GM21423 (cell line): ENCODE results near the gene ATCAY.
"Not testable (repeated sequence)": the region's sequence is repeated elsewhere in the genome, so short reads cannot be mapped to it uniquely, and the experiment has no call there.

Experiments used
- ATAC-seq: cut with Tn5 transposase; IDR thresholded peaks from one replicate; pipeline ENCODE4 v1.9.1; 2021; ENCODE audit warnings: mild to moderate bottlenecking, moderate library complexity; ENCODE audit not compliant: unreplicated experiment

Gene ATCAY

DNA sequence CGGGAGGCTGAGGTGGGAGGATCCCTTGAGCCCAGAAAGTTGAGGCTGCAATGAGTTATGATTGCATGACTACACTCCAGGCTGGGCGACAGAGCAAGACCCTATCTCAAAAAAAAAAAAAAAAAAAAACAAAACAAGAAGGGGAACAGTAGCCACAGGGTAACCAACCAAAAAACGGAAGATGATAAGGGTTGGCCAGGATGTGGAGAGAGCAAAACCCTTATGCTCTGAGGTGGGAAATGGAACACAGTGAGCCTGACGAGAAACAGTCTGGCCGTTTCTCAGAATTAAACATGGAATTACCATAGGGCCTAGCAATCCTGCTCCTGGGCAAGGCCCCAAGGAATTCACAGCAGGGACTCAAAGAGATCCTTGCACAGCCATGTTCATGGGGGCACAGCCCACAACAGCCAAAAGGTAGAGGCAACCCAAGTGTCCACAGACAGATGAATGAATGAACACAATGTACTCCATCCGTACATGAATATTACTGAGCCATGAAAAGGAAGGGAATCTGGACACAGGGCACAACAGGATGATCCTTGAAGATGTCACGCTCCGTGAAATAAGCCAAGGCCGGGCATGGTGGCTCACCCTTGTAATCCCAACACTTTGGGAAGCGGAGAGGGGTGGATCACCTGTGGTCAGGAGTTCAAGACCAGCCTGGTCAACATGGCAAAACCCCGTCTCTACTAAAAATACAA is 63.7 kb downstream of the ATCAY start:
- no peak for ATAC-seq

DNA sequence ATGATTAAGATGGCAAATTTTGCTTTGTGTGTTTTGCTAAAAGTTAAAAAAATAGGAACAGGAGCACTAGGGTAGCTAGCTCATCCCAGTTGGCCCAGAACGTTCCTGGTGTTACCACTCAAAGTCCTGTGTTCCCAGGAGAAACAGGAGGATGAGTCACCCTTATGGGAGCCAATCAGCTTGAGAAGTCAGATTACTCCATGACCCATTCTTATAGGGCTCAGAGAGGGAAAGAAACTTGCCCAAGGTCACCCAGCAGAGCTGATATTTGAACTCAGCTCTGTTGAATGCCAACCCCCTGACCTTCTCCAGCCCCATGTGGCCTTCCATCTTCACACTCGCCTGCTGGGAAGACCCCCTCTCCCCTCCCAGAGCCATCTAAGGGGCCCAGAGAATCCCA is 65.4 kb downstream of the ATCAY start:
- ATAC-seq, result no peak

DNA sequence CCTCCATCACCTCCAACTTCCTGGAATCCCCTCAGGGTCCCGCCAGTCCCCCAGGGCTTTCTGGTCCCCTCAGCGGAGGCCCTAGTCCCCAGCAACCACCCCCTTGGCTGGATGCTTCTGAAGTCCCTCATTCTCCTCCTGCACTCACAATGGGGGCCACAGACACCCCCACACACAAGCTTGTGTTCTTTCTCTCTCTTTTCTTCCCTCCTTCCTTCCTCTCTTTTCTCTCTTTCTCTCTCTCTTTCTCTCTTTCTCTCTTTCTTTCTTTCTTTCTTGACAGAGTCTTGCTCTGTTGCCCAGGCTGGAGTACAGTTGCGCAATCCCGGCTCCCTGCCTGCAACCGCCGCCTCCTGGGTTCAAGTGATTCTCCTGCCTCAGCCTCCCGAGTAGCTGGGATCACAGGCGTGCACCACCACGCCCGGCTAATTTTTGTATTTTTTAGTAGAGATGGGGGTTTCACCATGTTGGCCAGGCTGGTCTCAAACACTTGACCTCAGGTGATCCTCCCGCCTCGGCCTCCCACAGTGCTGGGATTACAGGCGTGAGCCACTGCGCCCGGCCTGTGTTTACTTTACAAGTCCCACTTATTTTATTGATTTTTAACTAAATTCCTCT is 66.9 kb downstream of the ATCAY start:
- ATAC-seq, result not testable (repeated sequence)

DNA sequence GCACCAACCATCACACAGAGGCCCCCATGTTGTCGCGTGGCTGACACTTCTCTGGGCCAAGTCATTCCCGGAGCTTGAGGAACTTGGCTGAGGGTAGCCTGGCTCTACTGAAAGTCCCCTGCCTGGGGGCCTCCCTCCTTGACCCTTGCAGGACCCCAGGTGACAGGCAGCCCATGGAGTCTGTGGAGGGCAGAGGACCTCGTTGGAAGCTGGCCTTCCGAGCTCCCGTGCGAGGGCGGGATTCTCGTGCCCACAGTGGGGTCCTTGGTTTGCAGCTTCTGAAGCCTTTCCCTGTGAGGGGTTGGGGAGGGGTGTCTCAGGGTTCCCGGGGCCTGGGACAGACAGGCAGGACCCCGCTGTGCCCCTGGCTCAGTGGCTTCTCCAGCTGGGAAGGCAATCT is 68.8 kb downstream of the ATCAY start:
- ATAC-seq, result no peak

DNA sequence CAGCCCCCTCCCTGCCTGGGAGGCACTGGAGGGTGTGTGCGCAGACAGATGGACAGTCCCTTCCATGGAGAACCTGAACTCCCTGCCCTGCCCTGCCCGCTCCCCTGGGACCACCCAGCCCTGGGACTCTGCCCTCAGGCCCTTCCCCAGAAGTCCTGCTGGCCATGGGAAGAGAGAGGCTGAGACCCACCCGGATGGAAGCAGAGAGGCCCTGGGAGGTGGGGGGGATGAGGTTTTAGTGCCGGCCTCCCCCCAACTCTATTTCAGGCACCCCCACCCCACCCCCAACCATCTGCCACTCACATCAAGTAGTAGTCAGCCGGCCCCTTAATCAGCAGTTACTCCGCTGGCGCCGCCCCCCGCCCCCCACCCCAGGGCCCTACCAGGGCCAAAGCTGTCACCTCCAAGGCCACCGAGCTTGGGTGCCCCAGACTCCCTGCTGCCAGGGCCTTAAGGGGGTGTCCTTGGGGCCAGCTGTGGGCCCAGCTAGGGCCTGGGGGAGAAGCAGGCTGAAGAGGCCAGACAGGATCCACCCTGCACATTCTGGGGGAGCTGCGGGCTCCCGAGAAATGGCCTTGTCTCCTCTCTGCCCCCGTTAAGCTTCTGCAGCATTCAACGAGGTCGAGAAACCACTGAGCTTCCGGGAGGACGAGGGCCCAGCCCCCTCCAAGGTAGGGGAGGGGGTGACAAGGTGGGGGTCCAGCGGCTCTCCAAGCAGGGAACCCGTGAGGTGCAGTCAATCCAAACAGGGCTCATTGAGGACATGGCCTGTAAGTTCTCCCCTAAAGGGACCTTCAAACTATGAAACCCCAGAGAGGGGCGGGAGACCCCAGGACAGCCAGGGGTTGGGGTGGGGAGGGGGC is 69.7 kb downstream of the ATCAY start:
- no peak for ATAC-seq

DNA sequence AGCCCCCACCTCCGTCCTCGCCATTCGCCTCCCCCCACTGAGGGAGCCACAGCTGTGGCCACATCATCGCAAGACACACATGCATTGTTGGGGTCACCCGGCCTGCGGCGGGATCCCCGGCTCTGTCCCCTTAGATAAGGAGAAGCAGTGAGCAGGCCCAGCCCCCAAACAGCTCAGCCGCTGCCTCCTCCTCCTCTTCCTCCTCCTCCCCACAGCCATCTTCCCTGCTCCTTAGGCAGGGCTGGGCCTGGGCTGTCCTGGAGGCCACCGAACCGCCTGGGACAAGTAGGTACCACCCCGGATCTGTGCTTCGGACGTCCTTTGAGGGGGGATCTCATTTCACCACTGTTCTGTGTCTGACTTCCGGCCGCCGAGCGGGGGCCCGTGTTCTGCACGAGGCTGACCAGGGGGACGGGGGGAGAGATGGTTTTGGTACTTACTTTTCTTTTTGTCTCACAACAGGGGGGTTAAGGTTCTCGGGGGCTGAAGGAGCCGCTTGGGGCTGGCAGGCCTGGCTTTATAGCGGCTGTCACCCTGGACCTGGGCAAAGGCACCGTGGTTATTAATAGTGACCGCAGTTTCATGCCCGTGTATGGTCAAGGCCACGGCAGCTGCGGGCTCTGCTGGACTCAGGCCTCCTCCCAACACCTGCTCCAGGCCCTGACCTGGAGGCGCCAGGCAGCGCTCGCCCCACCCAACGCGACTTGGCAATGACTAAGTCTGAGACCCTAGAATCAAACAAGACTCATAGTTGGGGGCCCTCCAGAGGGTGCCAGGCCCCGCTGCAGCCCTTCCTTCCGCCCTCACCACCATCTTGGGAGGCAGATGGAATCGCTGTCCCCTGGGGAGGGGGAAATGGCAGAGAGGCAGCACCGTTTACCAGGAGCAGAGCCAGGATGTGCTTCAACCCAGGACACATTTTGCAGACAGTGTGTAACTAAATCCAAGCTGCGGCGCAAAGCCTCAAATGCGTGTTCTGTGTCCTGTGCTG is 70.7 kb downstream of the ATCAY start:
- no peak for ATAC-seq

DNA sequence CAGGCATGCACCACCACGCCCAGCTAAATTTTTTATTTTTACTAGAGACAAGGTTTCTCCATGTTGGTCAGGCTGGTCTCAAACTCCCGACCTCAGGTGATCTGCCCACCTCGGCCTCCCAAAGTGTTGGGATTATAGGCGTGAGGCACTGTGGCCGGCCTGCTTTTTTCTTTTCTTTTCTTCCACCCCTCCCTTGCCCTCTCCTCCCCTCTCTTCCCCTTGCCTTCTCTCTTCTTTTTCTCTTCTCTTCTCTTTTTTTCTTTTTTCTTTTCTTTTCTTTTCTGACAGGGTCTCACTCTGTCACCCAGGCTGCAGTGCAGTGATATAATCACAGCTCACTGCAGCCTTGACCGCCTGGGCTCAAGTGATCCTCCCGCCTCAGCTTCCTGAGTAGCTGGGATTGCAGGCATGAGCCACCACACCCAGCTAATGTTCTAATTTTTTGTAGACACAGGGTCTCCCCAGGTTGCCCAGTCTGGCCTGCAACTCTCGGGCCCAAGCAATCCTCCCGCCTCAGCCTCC is 72.3 kb downstream of the ATCAY start:
- ATAC-seq, result not testable (repeated sequence)

DNA sequence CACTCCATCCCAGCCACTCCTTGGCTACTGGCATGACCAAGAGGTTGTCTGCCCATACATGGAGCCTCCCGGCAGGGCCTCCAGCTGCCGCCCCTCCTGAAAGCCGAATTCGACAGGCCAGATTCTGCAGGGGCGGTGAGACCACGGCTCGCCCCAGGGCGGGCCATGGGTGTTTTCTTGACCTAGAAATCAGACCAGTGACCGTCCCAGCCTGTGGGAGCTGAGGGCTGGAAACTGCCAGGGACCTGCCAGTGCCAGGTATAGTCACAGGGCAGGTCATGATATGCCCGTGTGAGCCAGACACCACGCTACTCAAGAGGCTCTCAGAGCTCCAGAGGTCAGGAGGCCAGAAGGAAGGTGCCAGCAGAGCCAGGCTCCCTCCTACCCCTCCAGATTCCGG is 73.6 kb downstream of the ATCAY start:
- ATAC-seq, result no peak

DNA sequence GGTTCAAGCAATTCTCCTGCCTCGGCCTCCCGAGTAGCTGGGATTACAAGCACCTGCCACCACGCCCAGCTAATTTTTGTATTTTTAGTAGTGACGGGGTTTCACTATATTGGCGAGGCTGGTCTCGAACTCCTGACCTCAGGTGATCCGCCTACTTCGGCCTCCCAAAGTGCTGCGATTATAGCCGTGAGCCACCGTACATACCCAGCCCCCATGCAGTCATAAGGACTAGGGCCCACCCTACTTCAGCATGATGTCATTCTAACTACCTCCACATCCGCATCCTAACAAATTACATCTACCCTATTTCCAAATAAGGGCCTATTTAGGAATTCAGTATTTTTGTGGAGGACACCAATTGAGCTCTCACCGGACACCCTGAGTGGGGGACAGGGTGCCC is 74.8 kb downstream of the ATCAY start:
- not testable (repeated sequence) for ATAC-seq

DNA sequence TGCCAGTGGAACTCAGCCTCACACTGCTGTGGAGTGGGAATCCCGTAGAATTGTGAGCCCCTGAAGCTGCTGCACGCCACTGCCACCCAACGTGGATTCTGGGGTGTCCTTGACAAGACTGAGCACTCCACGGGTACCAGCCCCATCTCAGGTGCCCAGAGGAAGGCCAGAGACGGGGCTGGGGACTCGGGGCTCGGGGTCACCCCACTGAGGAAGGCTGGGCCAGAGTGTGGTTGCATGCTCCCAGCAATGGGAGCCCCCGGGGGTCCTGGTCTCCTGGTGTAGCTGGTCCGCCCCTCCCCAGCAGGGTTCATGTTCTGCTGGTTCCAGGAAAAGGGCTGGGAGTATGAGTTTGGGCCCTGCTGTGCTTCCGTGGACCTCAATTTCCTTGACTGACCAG is 75.2 kb downstream of the ATCAY start:
- ATAC-seq, result no peak

DNA sequence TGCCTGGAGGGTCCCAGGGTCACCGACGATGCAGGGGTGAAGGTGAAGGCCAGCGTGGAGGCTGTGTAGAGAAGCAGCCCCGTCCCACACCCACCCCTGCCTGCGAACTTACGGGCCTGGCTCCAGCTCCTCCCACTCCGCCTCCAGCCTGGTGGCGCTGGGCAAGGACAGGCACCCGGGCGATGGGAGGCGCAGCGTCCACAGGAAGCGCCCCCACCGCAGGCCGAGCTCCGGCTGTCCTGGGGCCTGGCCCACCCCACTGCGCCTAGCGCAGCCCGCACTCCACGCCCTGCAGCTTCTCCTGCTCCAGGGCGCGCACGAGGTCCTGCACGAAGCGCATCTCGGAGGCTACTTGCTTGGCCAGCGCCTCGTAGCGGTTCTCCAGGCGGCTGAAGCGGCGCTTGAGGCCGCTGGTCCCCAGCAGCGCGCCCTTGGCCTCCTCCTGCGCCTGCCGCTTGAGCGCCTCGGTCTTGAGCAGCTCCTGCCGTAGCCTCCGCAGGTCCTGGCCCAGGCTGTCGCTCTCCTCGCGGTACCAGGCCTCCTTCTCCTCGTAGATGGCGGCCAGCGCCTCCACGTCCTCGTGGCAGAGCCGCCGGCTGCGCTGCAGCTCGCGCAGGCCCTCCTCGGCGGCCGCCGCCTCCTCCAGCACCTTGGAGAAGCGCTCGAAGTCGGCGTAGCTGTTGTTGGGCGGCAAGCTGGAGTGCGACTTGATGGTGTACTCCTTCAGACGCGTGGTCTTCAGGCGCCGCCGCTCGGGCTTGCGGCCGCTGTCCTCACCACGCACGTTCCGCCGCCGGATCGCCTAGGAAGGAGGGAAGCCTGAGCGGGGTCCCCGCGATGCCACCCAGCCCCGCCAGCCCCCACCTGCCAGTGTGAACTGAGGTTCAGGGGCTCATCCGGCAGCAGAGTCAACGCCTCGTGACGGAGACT is 78.6 kb downstream of the ATCAY start:
- ATAC-seq, result no peak

DNA sequence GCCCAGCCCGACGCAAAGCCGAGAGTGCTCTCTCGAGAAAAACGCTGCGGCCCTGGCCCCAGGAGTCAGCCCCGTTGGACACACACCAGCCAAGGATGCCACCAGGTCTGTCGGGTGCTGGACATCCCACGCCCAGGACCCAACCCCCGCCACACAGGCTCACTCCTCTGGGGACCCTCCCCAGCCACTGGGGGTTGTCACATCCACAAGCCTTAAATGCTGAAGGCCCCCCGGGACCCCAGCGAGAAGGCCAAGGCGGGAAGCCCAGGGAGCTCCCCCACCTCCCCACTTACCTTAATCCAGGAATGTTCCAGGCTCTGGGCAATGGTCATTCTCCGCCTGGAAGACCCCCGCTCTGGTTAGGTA is 79.3 kb downstream of the ATCAY start:
- ATAC-seq, result no peak

DNA sequence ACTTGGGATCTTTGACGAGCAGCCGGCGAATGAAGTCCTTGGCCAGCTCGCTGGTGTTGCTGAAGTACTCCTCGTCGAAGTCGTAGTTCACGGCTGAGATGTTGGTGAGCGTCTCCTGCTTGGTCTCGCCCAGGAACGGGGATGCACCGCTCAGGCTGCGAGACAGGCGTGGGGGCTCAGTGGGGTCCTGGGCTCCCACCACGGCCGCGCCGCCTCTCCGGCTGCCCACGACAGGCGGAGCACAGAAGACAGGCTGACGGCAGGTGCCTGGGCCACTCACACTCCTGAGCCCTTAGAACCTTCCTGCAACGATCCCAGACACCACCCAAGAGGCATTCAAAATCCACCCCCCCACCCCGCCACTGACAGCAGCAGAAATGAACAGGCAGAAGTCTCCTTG is 80.5 kb downstream of the ATCAY start:
- ATAC-seq, result no peak

DNA sequence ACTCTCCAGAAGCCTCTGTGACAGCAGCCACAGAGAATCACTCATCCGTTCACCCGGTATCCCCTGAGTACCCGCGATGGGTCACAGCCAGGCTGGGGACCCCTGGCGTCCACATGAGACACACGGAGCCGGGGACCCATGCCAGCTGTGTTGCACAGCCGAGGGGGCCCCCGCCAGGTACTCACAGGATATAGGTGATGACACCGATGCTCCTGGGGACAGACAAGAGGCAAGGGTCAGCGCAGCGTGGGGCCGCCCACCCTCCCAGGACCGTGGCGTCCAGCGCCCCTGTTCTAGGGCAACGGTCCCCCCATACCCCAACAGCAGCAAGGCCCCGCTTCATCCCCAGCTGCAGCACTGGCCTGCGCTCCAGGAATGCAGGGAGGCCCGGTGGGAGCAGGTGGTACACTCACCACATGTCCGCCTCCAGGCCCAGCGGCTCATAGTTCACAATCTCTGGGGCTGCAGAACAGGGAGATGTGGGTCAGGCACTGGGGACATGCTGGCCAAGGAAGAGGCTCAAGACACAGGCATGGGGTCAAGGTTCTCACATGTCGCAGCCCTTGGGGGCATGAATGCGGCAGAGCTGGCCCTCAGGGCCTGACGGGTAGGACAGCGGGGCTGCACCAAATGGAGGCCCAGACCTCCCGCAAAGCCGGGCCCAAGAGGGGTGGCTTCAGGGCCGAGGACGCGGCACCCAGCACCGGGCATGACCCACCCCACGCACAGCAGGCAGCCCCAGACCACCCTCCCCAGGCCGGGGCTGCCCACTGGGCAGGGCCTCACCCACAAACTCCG is 83.2 kb downstream of the ATCAY start:
- no peak for ATAC-seq

DNA sequence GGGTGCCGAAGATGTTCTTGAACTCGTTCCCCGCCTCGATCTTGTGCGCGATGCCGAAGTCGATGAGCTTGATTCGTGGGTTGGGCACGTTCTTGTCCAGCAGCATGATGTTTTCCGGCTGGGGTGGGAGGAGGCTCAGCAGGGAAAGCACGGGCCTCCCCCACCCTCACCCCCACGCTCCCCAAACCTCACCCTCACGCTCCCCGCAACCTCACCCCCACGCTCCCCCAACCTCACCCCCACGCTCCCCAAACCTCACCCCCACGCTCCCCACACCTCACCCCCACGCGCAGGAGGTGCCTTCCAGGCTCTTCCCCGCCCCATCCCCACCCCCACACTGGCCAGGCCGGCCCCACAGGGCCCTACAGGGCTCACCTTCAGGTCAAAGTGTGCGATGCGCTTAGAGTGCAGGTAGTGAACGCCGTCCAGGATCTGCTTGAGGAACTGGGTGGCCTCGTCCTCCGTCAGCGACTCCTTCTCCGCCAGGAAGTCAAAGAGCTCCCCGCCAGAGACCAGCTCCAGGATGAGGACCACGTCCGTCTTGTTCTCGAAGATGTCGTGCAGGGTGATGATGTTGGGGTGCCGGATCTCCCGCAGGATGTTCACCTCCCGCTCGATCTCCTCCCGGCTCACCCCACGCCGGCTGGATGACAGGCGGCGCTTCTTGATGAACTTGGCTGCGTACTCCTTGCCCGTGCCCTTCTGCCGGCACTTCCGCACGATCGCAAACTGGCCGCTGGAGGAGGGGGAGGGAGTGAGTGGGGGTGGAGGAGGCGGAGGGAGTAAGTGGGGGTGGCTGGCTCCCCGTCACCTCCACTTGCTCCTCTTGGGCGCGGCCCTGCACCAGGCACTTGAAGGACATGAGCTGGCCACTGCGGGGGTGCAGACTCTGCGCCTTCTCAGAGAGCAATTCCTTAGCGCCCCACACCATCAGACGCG is 84.0 kb downstream of the ATCAY start:
- no peak for ATAC-seq

DNA sequence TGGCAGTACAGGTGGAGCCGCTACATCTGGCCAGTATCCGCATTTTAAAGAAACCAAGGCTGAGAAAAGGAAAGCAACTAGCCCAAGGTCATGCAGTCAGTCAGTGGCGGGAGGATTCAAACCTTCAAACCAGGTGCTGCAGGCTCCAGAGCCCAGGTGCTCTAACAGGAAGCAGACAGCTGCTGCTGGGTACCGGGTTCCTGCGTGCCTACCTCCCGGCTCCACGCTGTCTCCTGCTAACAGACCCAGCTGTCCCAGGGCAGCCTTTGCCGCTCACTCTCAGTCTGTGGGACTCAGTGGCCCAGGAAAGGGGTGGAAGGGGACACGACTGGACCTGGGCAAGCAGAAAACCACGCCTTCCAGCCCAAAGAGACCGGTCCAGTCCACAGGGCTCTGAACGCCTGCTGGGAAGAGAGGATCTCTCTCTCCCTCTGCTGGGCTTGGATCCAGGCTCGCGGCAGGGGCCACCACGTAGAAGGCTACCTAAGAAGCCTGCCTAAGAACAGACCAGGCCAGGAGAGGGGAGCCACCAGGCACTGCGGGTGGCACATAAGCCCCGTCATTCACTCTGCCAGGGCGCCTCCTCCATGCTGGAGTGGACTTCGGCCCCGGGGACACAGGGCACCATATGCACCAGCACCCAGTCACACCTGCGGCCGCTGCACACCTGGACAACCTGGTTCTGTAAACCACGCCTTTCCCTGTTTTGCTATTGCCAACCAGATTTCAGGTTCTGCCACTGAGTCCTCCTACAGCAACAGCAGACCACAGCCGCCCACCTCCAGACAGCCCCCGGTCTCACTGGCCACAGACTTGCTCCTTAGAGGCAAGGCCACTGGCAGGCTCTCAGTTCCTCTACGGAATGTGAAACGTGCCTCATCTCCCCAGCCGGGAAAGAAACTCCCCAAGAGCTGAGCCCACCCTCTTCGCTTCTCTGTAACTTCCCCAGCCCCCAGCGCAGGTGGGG is 85.8 kb downstream of the ATCAY start:
- no peak for ATAC-seq
